Measurements from ENCODE around the gene ZNF516.
"Not testable (repeated sequence)": the region's sequence is repeated elsewhere in the genome, so short reads cannot be mapped to it uniquely, and the experiment has no call there.

The ZNF516 gene

DNA sequence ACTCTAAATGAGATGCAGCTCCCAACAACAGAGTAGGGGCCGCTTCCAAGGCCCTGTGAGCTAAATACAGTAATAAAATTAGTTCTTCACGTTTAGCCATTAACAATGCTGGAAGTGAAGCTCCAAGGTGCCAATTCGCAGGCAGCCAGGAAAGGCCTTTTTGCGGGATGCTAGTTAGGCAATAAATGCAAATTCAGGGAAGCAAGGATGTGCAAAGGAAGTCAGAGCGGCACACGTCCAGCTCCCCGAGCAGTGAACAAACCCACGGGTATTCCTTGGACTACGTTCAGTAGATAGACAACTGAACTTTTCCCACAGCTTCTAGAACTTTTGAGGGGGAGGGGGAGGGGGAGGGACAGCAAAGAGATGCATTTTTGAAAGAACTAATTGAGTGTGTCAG lies 6.9 kb downstream of the ZNF516 start:
- DNase-seq = no peak

DNA sequence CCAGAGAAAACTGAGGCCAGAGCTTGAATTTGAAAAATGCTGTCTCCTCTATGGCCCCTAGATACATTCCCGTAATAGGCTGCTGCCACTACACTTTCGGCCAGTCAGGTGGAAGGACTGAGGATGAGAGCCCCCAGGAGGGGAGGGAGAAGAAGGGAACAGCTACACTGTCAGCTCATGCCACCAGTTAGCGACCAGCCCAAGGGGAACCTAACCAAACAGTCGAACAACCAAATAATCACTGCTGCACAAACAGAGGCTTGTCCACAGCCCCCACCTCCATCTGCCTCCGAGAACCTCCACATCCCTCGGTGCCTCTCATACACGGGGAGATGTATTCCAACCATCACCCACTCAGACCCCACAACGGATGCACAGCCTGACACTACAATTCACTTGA lies 7.3 kb downstream of the ZNF516 start:
- DNase-seq = no peak

- DNase-seq = no peak
These were observed 8.0 kb downstream of the ZNF516 start for GRCh38 chr18:76487070-76487469.

GRCh38 chr18:76486574-76486973 lies 8.5 kb downstream of the ZNF516 start:
- no peak for DNase-seq

DNA sequence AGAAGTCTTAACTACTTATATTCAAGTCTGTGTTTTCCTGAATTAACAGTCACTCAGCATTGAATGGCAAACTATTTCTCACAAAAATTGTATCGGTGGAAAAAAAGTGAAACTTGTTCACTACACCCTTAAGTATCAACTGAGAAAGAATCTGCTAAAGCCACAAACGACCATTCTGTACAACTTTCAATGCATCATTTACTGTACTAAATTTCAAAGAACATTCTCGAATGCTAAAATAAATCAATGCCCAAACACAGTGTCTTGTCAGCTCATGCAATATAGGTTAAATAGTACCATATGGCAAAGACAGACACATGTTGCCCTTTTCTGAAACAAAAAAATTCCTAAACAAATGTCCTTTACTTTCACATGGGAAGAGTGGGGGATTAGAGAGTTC lies 9.0 kb downstream of the ZNF516 start:
- DNase-seq = no peak

DNA sequence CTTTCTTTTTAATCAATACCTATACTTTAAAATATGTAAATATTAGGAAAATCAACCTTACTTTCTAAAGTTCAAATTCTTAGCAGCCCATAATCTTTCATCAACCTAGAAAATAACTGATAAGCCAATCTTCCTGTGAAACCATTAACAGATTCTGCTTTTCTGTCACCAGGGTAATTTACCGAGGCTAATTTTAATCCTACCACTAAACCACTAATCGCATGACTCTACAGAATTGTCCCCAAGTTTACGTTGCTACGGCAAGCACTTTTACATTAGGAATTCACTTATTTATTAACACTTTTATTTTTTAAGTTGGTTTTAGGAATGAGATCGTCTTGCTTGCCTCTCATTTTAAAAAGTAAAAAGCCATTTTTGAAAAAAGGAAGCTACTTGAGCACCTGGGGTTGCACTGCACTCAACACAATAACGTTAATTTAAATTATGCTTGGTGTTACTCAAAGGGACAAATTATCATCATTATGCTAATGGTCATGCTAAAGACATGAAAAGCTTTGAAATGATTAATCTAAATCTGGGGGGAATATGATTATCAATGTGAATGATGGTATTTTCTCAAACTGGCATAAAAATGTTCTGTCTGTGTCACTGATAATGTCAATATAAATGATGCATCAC lies 10.2 kb downstream of the ZNF516 start:
- no peak for DNase-seq

DNA sequence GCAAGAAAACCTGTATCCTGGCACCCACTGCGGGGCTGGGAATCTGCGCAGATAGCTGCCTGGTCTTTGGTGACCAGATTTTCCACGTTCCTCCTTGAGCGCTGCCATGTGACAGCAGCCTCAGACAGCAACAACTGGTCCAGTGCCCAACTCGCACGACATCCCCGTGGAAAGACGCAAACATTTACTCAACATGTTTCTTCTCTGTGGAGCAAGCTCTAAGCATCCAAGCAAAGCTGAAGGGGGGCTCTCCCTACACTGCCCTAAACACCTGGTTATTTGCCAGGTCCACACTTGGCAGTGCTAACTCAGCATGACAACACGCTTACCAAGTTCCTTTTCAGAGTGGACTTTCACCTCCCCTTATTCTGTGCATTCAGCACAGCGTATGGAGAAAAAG lies 11.3 kb downstream of the ZNF516 start:
- DNase-seq = no peak

- DNase-seq = no peak
These were observed 11.9 kb downstream of the ZNF516 start for GRCh38 chr18:76482971-76483691.

- no peak for DNase-seq
These were observed 12.8 kb downstream of the ZNF516 start for GRCh38 chr18:76482267-76482666.

DNA sequence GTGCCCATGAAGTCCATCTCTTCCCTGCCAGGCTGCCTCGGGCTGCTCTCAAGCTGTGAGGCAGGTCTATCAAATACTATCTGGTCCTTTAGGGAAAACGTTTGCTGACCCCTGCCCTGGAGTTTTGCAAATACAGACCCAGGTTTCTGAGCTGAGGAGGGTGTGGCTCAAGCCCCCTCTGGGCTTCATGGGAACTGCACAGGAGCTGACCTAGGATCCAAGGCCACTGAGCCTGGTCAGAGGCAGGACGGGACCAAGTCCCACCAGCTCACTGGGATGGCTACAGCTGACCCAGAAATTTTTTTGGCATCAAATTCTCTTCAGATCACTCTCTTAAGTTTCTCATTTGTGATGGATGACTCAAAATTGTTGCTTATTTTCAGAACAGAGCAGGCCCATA lies 14.1 kb downstream of the ZNF516 start:
- no peak for DNase-seq

DNA sequence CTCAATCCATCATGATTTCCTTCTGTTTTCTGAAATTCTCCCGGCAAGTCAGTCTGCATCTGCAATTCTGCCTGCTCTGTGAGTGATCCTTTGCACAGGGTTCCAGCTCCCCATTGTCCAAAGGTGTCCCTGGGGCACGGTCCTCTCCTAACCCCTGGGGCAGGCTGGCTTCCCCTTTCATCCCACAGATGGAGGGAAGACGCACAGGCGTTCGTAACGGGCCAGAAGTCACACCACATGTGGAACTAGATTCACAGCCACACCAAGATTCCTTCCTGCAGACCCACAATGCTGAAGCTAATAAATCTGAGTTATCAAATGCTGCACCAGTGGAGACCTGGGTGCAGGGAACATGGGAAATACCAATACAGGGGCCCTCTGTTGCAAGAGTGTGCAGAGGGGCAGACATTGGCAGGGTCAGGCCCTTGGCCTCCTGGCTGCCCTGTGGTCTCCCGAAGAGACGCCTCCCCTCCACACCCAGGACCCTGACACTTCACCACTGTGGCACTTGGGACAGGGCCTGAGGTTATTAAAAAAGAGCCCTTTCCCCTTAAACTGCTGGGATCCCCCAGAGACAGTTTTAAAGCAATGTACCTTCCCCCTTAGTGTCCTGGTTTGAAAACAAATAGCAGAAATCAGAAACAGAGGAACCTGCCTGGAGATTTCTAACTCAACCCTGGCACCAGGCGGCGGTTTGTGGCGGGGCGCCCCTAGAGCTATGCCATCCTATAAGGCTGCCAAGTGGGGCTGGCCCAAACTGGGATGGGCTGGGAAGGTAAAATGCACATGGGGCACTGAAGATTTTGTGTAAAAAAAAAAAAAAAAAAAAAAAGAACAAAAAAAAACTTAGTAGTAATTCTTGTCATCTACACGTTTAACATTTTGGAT lies 15.4 kb downstream of the ZNF516 start:
- no peak for DNase-seq

- DNase-seq = no peak
These were observed 18.1 kb downstream of the ZNF516 start for GRCh38 chr18:76476665-76477561.

DNA sequence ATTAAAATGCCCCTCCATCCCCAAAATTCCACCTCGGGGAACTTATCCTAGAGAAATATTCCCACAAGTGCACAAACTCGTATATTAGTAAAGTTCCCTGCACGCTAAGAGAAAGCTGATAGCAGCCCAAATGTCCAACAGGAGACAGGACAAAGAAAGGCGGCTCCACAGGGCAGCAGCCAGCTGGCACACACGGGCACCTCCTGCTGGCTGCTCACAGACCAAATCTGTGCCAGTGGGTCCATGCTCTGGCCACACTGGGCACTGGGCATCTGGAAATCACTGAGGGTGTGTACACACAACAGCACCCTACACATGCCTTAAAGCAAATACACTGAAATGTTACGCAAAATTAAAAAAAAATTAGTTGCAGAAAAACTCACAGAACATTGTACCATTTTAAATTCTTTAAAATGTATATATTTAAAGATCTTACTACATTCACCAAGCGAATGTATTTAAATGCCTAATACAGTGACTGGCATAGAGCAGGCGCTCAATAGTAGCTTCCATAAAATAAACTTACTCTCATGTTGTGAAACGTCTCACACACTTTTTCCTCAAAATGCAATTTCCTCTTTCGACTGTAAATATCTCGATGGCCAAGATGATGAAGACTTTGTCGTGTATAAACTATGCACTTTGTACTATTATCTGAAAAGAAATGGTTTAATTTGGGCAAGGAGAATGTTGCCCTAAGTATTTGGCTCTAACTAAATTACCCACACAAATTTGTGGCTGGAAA lies 19.4 kb downstream of the ZNF516 start:
- no peak for DNase-seq

DNA sequence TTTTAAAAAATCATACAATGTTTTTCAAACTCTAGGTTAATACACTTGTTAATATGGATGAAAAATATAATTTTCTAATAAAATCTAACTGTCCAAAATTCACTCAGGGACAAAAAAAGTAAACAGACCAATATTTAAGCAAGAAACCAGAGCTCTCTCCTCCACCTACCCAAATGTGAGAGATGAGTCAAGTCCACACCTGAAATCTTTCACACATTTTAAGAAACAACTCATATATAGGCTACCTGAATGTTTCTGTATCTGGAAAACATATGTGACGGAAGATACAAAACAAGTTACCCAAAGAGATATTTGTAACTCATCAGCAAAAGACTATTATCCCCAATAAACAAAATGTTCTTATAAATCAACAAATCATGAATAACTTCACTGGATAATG lies 20.2 kb downstream of the ZNF516 start:
- DNase-seq = no peak

- not testable (repeated sequence) for DNase-seq
These were observed 21.5 kb downstream of the ZNF516 start for GRCh38 chr18:76473521-76473920.

DNA sequence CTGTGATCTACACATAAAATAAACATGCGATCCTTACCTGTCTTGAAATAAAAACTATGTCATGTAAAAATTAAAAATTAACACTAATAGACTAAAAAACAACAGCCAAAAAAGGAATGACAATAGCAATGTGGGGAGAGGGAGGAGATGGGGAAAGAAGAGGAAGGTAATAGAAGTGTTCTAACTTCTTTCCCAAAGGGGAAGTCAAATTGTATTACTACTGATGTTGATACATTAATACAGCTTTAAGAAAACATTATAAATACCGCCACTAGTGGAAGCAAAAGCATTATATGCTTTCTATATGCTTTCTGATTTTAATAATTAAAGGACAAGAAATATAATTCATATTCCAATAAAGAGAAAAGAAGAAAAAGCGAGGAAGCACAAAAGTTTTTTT lies 22.2 kb downstream of the ZNF516 start:
- DNase-seq = no peak

GRCh38 chr18:76471593-76471992 lies 23.4 kb downstream of the ZNF516 start:
- no peak for DNase-seq

- DNase-seq = no peak
These were observed 26.4 kb downstream of the ZNF516 start for GRCh38 chr18:76468345-76469304.

- no peak for DNase-seq
These were observed 27.5 kb downstream of the ZNF516 start for GRCh38 chr18:76467371-76468190.
